Activated CD8-positive, alpha-beta T cell treated with anti-CD3 and anti-CD28 coated beads, Interleukin-2, amount 10 ng/mL, durations not matched to agents 7 days and 5 days (primary cell): Measurements from ENCODE around the gene TMED1. TPM values are rescaled to one million over a fixed set of nuclear protein-coding genes. Genes with fewer than 3 reads are reported as not detected.
A peak's percentile ranks its signal among the peaks of the same experiment; 100 is the strongest.

ENCODE experiments used
- ATAC-seq: fragments of 150-1000 bp; cut with Tn5 transposase; one replicate; pipeline ENCODE4 v1.10.0; 2021; ENCODE audit warnings: moderate library complexity
- CTCF ChIA-PET: fragments of 350-600 bp; sonication (Branson Sonifier 250); formaldehyde crosslinking; loops from one replicate; lab custom pipeline; 2021; ENCODE audit warnings: antibody characterized with exemption; lab: Charles Lee
- POLR2A ChIA-PET: fragments of 350-600 bp; sonication (Branson Sonifier 250); formaldehyde crosslinking; loops from one replicate; lab custom pipeline; 2021; ENCODE audit warnings: antibody characterized with exemption; lab: Charles Lee
- DNase-seq: peaks from one replicate; pipeline ENCODE4 v3.0.0-alpha.2; 2020
- H3K27ac Mint-ChIP-seq: one replicate; pipeline ENCODE4 v1.8.0; 2021; ENCODE audit warnings: mild to moderate bottlenecking, mixed read lengths
- H3K27me3 Mint-ChIP-seq: one replicate; pipeline ENCODE4 v1.8.0; 2021; ENCODE audit warnings: low read depth, mixed read lengths
- H3K36me3 Mint-ChIP-seq: one replicate; pipeline ENCODE4 v1.8.0; 2021; ENCODE audit warnings: low read depth, mixed read lengths
- H3K4me1 Mint-ChIP-seq: one replicate; pipeline ENCODE4 v1.8.0; 2021; ENCODE audit warnings: low read depth, mixed read lengths
- H3K4me3 Mint-ChIP-seq: one replicate; pipeline ENCODE4 v1.8.0; 2021; ENCODE audit warnings: mild to moderate bottlenecking, mixed read lengths
- H3K9me3 Mint-ChIP-seq: one replicate; pipeline ENCODE4 v1.8.0; 2022; ENCODE audit warnings: mixed read lengths; ENCODE audit not compliant: insufficient read depth
- total RNA-seq, 2 experiments: library from RNA; stranded (reverse); gene quantifications; one replicate each; pipeline ENCODE4 v1.2.3, GENCODE V29; 2021

TMED1 gene
- total RNA-seq, 2 experiments from 2014 or later: 9.3 to 11.2 TPM

DNA sequence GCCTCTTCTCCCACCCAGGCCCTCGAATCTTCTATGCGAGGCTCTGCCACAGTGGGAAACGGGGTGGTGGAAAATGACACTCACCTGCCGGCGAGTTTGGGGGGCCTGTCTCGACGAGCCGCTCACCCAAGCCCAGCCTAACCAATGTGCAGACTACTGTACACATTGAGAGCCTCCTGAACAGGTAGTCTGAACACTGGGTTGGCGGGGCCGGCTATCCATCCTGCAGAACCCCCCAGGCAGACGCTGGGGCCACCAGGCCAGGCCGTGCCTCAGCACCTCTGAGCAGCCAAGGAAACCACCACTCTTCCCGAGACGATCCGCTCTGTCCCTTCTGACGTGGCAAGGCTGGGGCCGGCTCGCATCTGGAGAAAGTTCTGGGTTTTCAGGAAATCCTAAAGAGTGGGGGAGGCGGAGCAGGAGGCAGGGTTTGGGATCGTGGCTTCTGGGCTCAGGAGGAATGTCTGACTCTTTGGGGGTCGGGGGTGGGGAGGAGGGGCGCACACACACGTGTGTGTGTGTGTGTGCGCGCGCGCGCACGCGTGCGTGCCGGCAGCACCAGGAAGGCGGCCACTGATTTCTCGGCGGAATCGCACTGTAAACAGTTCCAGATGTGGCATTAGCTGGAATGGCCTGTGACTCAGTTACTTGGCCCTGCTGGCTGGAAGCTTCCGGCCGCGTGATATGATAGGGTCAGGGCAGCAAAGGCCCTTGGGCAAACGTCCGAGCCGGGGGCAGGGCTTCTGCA is 18.5 kb downstream of the TMED1 start:
- no peak overlapping the region for H3K27ac Mint-ChIP-seq
- no peak for DNase-seq
- peaks cover 55% of the 10 kb centered on the region for H3K36me3 Mint-ChIP-seq
- H3K4me1 Mint-ChIP-seq: peaks cover 44% of the 10 kb centered on the region
- ChIA-PET POLR2A (interaction anchor here (0.9 kb wide), 1 partner anchor 8 kb away, joined by 3 read pairs; no protein-coding TSS in a partner anchor), CTCF (no interaction called here)
- no peak for ATAC-seq
- peaks cover 11% of the 10 kb centered on the region for H3K9me3 Mint-ChIP-seq
- no peak overlapping the region for H3K4me3 Mint-ChIP-seq
- H3K27me3 Mint-ChIP-seq: no peaks in the 10 kb centered on the region

DNA sequence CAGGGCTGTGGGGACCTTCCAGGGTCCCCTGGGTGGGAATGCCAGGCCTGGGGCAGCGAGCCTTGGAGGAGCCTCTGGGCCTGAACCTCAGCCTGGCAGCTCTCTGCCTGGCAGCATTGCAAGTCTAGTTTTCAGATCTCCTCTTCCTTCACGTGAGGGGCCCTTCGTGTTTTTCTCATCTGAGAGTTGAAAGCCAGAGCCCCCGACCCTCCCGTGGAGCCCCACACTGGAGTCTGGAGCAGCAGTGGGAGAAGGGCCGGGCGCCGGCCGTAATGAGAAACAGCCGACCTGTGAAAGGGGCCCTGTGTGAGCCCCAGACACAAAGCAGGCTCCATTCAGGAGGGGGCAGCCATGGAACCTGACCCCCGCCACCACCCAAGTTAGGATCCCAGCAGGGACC is 19.3 kb downstream of the TMED1 start:
- Mint-ChIP-seq H3K9me3 (peaks cover 11% of the 10 kb centered on the region), H3K36me3 (peaks cover 49% of the 10 kb centered on the region), H3K4me3 (no peak overlapping the region), H3K4me1 (peaks cover 42% of the 10 kb centered on the region), H3K27me3 (no peaks in the 10 kb centered on the region), H3K27ac (no peak overlapping the region)
- ATAC-seq (no peak), DNase-seq (no peak)
- ChIA-PET CTCF (no interaction called here), POLR2A (no interaction called here)

DNA sequence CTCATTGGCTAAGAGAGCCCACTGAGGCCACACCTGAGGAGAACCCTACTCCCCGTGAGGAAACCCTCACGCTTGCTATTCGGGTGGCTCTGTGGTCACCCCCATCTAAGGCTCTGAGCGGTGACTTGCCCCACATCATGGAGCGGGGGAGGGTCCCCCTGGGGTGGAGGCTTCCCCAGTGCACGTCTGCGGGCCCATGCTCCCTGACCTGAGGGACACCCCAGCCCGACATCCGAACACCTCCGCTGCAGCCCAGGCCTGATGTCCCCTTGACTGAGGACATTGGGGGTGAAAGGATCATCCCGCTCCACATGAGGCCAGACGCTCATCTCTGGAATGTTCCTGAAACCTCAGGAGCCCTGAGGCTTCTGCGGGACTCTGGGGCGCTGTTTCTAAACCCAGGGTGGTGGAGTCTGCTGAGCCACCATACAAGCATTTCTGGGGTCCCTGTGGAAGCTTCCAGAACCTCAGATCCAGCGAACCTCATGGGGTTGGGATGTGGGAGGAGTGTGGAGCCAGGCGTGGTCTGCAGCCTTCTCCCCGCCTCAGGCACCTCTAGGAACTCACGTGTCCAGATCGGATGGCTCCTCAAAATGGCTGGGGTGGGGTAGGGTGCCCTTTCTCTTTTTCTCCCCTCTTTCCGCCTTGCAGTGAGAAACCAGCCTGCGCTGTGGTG is 19.9 kb downstream of the TMED1 start:
- Mint-ChIP-seq H3K4me1 (peaks cover 36% of the 10 kb centered on the region), H3K36me3 (peaks cover 43% of the 10 kb centered on the region), H3K27me3 (no peaks in the 10 kb centered on the region), H3K4me3 (no peak overlapping the region), H3K9me3 (peaks cover 9% of the 10 kb centered on the region), H3K27ac (no peak overlapping the region)
- DNase-seq: no peak
- ChIA-PET POLR2A (no interaction called here), CTCF (no interaction called here)
- ATAC-seq: no peak

DNA sequence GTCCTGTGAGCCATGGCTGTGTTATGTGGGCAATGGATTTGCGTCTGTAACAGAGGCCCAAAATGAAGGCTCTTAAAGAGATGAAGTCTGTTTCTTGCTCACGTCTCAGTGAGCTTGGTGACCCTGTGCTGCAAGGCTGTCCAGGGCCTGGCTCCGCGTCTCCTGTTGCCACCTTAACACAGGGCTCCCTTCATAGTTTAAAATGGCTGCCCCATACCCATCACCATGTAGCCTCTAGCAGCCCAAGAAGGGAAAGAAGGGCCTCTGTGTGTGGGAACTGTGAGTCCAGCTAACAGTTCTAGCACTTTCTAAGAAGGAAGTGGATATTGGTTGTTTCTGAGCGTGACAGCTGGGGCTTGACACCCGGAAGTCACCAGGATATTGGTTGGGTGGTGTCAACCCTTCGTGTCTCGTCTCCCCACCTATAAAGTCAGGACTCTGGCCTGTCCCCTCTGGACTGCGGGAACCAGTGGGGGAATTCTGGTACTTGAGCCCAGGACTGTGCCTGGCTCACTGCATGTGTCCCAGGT is 20.9 kb downstream of the TMED1 start:
- Mint-ChIP-seq H3K36me3 (peaks cover 37% of the 10 kb centered on the region), H3K9me3 (peaks cover under 1% of the 10 kb centered on the region), H3K27me3 (no peaks in the 10 kb centered on the region), H3K27ac (peak overlapping the region; percentile 43), H3K4me3 (no peak overlapping the region), H3K4me1 (peaks cover 29% of the 10 kb centered on the region)
- POLR2A ChIA-PET: no interaction called here
- ATAC-seq (no peak), DNase-seq (no peak)
- CTCF ChIA-PET: interaction anchor here (2.9 kb wide), 1 partner anchor 98 kb away, joined by 9 read pairs; the partner anchor contains the start of gene DNM2

DNA sequence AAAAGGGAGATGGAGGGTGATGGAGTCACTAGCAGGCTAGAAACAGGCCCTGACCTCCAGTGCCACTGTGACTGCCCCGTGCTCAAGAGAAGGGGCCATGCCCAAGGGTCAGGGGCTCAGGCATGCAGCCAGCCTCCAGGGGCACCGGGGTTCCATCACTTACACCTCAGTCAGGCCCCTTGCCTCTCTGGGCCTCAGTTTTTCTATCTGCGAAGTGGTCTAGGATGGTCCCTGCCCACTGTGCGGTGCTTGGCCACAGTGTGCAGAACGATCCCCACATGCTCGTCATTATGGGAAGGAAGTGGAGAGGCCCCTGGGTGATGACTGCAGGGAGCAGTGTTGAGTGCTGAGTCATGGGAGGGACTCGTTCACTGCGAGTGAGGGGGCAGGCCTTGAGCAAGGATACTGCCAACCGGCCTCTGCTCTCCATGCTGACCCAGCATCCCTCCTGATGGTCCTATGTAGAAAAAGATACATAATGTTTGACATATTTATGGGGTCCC is 23.1 kb downstream of the TMED1 start:
- ATAC-seq (peak; percentile 43), DNase-seq (peak; percentile 41)
- ChIA-PET CTCF (interaction anchor here (2.9 kb wide), 1 partner anchor 96 kb away, joined by 9 read pairs; the partner anchor contains the start of gene DNM2), POLR2A (no interaction called here)
- no peaks in the 10 kb centered on the region for H3K27me3 Mint-ChIP-seq
- no peak overlapping the region for H3K4me3 Mint-ChIP-seq
- H3K9me3 Mint-ChIP-seq: no peaks in the 10 kb centered on the region
- H3K27ac Mint-ChIP-seq: peak overlapping the region; percentile 87
- peaks cover 39% of the 10 kb centered on the region for H3K4me1 Mint-ChIP-seq
- H3K36me3 Mint-ChIP-seq: peaks cover 42% of the 10 kb centered on the region

DNA sequence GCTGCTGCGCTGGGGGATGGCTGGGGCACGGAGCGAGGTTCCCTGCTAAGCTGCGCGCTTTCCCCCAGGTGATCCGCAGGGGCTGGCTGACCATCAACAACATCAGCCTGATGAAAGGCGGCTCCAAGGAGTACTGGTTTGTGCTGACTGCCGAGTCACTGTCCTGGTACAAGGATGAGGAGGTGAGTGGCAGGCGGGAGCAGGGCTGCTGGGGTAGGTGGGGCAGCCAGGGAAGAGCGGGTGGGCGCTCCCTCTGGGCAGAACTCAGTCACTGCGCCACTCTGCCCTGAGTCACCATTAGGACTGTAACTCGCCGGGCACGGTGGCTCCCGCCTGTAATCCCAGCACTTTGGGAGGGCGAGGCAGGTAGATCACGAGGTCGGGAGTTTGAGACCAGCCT is 23.8 kb downstream of the TMED1 start:
- ChIA-PET CTCF (interaction anchor here (2.9 kb wide), 1 partner anchor 95 kb away, joined by 9 read pairs; the partner anchor contains the start of gene DNM2), POLR2A (no interaction called here)
- ATAC-seq (no peak), DNase-seq (no peak)
- no peaks in the 10 kb centered on the region for H3K27me3 Mint-ChIP-seq
- no peaks in the 10 kb centered on the region for H3K9me3 Mint-ChIP-seq
- H3K4me3 Mint-ChIP-seq: no peak overlapping the region
- H3K27ac Mint-ChIP-seq: no peak overlapping the region
- H3K4me1 Mint-ChIP-seq: peaks cover 40% of the 10 kb centered on the region
- peaks cover 38% of the 10 kb centered on the region for H3K36me3 Mint-ChIP-seq

DNA sequence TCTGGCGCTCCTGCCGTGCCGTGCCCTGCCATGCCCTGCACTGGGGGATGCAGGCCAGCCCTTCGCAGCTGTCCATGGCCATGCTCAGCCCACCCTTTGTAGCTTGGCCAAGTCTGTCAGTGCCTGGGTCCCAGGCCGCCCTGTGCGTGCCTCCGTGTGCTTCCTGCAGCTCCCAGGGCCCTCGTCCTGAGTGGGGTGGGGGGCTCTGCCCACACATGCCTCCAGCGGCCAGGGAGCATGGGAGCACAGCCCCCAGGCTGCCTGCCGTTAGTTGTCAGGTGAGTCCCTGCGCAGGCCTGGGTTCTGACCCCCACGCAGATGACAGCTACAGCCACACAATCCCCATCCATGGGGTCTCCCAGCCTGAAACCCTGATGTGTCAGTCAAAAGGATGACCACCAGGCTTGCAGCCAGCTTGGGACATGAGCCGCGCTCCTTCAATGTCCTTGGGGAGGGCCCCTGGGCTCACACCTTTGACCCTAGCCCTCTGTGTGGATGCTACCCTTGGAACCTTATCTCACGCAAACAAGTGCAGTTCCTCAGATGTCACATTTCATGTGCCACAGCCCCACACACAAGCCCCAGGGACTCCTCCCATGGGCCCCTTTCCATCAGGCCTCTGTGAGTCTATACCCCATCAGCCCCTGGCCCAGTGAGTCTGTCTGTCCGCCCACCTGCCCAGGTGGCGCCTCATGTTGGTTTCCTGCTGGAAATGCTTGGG is 24.5 kb downstream of the TMED1 start:
- CTCF ChIA-PET: no interaction called here
- Mint-ChIP-seq H3K4me1 (peaks cover 40% of the 10 kb centered on the region), H3K27me3 (no peaks in the 10 kb centered on the region), H3K9me3 (no peaks in the 10 kb centered on the region), H3K36me3 (peaks cover 36% of the 10 kb centered on the region), H3K4me3 (no peak overlapping the region), H3K27ac (no peak overlapping the region)
- DNase-seq: no peak
- POLR2A ChIA-PET: interaction anchor here (0.7 kb wide), 1 partner anchor 16 kb away, joined by 3 read pairs; no protein-coding TSS in a partner anchor
- no peak for ATAC-seq

DNA sequence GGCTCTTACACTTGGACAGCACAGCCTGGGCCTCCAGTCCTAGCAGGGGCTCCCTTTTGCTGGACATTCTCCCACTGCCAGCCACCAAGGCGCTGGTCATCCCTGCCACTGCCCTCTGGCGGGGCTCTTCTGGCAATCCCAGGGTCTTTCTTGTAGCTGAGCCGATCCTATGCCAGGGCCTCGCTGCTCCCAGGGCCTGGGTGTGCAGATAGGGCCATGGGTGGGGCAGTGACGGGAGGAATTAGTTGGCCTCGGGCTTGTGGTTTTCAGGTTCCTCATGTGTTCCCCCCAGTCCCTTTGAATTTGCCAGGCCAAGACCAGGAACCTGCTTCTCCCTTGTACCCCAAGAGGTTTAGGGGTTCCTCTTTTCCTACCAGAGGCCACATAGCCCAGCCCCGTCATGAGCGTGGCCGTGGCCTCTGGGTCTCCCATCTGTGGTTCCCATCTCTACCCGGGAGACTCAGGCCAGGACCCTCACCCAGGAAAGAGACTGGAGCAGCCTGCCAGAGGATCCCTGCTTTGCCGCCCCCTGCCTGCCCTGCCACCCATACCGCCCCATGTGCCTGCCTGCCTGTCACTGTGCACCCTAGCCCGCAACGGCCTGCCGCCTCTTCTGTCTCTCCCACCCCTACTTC is 26.2 kb downstream of the TMED1 start:
- H3K27me3 Mint-ChIP-seq: no peaks in the 10 kb centered on the region
- H3K36me3 Mint-ChIP-seq: peaks cover 41% of the 10 kb centered on the region
- H3K4me1 Mint-ChIP-seq: peaks cover 40% of the 10 kb centered on the region
- DNase-seq: no peak
- ATAC-seq: no peak
- no peaks in the 10 kb centered on the region for H3K9me3 Mint-ChIP-seq
- H3K27ac Mint-ChIP-seq: peak overlapping the region; percentile 76
- POLR2A ChIA-PET: interaction anchor here (1.2 to 1.5 kb wide), 2 partner anchors 8 to 109 kb away, joined by 3 read pairs; partner anchors contain the start of gene QTRT1
- H3K4me3 Mint-ChIP-seq: no peak overlapping the region
- CTCF ChIA-PET: interaction anchor here (1.0 kb wide), 2 partner anchors 26 to 61 kb away, joined by 3 to 4 read pairs; partner anchors contain the start of gene TMED1

DNA sequence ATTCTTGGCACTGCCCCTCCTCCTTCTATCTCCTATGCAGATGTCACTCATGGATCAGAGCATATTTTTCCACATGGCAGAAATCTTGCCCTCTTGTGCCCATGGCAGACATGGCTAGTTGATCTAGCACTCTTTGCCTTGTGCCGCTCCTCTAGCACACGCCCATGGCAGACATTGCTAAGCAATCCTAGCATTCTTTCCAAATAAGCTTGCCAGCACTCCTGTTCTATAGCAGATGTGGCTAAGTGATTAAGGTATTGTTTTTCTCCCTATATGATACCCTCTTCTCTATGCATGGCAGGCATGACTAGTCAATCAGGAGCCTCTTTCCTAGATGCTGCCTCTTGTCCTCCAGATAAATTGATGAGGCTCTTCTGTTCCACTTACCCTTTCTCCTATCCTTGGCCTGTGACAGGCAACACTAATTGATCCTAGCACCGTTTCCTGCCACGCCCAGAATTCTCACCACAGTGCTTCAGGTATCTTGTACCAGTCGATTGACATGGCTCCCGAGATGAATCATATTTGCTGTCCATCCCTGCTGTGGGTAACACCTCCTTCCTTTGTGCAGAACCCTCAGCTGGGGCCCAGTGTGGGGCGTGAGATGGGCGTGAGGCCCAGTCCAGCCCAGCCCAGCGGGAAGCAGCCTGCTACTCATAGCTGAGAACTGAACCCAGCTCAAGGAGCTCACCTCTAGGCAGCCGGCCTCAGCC is 26.9 kb downstream of the TMED1 start:
- H3K27me3 Mint-ChIP-seq: no peaks in the 10 kb centered on the region
- H3K4me3 Mint-ChIP-seq: no peak overlapping the region
- ChIA-PET CTCF (interaction anchor here (1.0 kb wide), 2 partner anchors 27 to 62 kb away, joined by 3 to 4 read pairs; partner anchors contain the start of gene TMED1), POLR2A (interaction anchor here (1.2 to 1.5 kb wide), 3 partner anchors 9 to 108 kb away, joined by 3 to 4 read pairs (median 3); partner anchors contain the start of gene QTRT1)
- H3K4me1 Mint-ChIP-seq: peaks cover 36% of the 10 kb centered on the region
- ATAC-seq (peak; percentile 47), DNase-seq (peak; percentile 50)
- peak overlapping the region; percentile 55 for H3K27ac Mint-ChIP-seq
- peaks cover 42% of the 10 kb centered on the region for H3K36me3 Mint-ChIP-seq
- H3K9me3 Mint-ChIP-seq: no peaks in the 10 kb centered on the region

DNA sequence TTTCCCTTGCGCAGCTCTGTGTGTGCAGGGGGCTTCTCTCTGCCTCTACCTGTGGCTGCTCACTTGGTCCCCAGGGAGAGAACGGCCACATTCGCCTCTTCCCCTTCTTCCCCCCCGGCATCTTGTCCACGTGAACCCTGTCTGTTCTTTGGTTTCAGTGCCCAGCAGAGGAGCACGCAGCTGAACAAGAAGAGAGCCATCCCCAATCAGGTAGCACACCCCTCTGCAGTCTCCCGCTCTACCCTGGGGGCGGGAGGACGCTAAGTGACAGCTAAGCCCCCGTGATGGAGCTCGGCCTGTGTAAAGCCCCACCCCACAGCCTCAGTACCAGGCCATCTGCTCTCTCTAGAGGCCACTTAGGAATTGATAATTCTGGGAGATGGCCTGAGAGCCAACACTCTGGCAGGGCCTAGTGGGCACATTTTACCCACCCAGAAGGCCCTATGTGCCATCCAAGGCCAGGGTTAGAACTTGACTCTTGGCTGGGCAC is 30.2 kb downstream of the TMED1 start:
- no peak overlapping the region for H3K4me3 Mint-ChIP-seq
- DNase-seq (no peak), ATAC-seq (no peak)
- POLR2A ChIA-PET: interaction anchor here (0.6 kb wide), 1 partner anchor 14 kb away, joined by 3 read pairs; no protein-coding TSS in a partner anchor
- peaks cover 22% of the 10 kb centered on the region for H3K4me1 Mint-ChIP-seq
- peaks cover 53% of the 10 kb centered on the region for H3K36me3 Mint-ChIP-seq
- no peaks in the 10 kb centered on the region for H3K27me3 Mint-ChIP-seq
- no peaks in the 10 kb centered on the region for H3K9me3 Mint-ChIP-seq
- H3K27ac Mint-ChIP-seq: no peak overlapping the region
- CTCF ChIA-PET: interaction anchor here (0.5 to 1.3 kb wide), 3 partner anchors 20 to 88 kb away, joined by 3 to 4 read pairs (median 3); partner anchors contain the start of gene DNM2
